RWPE2 (cell line): ENCODE data around the gene PLEKHG1.

Source experiments
- ATAC-seq: fragments of 200-7000 bp; cut with Tn5 transposase; 3 replicates; pipeline ENCODE4 v1.9.1; 2021; ENCODE audit warnings: low read depth
- DNase-seq: peaks from one replicate; pipeline ENCODE4 v3.0.0-alpha.2; 2020; ENCODE audit warnings: low spot score
- H3K27ac ChIP-seq: fragments of 450-650 bp; 2 replicates; pipeline ENCODE4 v1.5.1; 2017; ENCODE audit warnings: mild to moderate bottlenecking; ENCODE audit not compliant: poor library complexity, severe bottlenecking
- H3K27me3 ChIP-seq: fragments of 250-450 bp; sonication (Bioruptor Pico); 2 replicates; pipeline ENCODE4 v1.5.1; 2021; ENCODE audit warnings: mild to moderate bottlenecking, moderate library complexity; ENCODE audit not compliant: insufficient read depth, poor library complexity, severe bottlenecking
- H3K36me3 ChIP-seq: fragments of 250-450 bp; sonication (Bioruptor Pico); 2 replicates; pipeline ENCODE4 v1.5.1; 2020; ENCODE audit warnings: low read depth, mild to moderate bottlenecking, moderate library complexity
- H3K4me1 ChIP-seq: fragments of 250-450 bp; sonication (Bioruptor Pico); 2 replicates; pipeline ENCODE4 v1.5.1; 2021; ENCODE audit warnings: mild to moderate bottlenecking, moderate library complexity; ENCODE audit not compliant: insufficient read depth, poor library complexity, severe bottlenecking
- H3K4me3 ChIP-seq: fragments of 250-450 bp; sonication (Bioruptor Pico); 2 replicates; pipeline ENCODE4 v1.5.1; 2021; ENCODE audit warnings: mild to moderate bottlenecking, moderate library complexity; ENCODE audit not compliant: severe bottlenecking
- H3K9me3 ChIP-seq: fragments of 250-450 bp; sonication (Bioruptor Pico); 2 replicates; pipeline ENCODE4 v1.5.1; 2021; ENCODE audit warnings: mild to moderate bottlenecking, moderate library complexity; ENCODE audit not compliant: severe bottlenecking
- TF ChIP-seq, protein P1 (sequence below): fragments of 450-650 bp; IDR thresholded peaks from one replicate; pipeline ENCODE4 v1.5.1; 2017; ENCODE audit warnings: mild to moderate bottlenecking, moderate library complexity; ENCODE audit not compliant: poor library complexity, severe bottlenecking

PLEKHG1 gene

DNA sequence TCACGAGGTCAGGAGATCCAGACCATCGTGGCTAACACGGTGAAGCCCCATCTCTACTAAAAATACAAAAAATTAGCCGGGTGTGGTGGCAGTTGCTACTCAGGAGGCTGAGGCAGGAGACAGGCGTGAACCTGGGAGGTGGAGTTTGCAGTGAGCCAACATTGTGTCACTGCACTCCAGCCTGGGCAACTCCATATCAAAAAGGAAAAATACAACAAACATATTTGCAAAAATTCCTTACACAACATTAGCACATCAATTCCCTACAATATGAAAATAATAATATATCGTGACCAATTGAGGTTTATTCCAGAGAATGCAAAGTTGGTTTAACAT lies 38.8 kb upstream of the PLEKHG1 start:
- H3K4me3 ChIP-seq = no peak overlapping the region
- H3K9me3 ChIP-seq = peaks cover 1% of the 10 kb centered on the region
- DNase-seq = no peak
- H3K27me3 ChIP-seq = no peaks in the 10 kb centered on the region
- peak; percentile 40; the same call in 1 of the 3 replicates for ATAC-seq
- H3K36me3 ChIP-seq = no peaks in the 10 kb centered on the region
- TF ChIP-seq, protein P1, sequence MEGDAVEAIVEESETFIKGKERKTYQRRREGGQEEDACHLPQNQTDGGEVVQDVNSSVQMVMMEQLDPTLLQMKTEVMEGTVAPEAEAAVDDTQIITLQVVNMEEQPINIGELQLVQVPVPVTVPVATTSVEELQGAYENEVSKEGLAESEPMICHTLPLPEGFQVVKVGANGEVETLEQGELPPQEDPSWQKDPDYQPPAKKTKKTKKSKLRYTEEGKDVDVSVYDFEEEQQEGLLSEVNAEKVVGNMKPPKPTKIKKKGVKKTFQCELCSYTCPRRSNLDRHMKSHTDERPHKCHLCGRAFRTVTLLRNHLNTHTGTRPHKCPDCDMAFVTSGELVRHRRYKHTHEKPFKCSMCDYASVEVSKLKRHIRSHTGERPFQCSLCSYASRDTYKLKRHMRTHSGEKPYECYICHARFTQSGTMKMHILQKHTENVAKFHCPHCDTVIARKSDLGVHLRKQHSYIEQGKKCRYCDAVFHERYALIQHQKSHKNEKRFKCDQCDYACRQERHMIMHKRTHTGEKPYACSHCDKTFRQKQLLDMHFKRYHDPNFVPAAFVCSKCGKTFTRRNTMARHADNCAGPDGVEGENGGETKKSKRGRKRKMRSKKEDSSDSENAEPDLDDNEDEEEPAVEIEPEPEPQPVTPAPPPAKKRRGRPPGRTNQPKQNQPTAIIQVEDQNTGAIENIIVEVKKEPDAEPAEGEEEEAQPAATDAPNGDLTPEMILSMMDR = no peak
- H3K27ac ChIP-seq = no peak overlapping the region
- peaks cover 12% of the 10 kb centered on the region for H3K4me1 ChIP-seq

DNA sequence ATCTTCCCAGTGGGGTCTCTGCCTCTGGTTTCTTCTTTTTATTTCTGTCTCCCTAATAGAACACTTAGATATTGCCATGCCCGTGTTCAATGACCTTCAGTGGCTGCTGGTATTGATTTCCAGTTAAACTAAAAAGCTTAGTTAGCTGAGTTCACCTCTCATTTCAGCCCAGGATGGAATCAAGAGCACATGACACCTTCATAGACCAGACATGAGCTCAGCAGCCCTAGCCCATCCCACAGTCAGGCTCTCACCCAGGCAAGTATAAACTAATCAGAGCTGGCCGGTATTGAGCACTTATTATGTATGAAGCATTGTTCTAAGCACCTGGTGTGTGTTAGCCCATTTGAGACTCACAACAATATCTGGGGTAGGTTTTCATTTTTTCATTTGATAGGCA lies 33.7 kb upstream of the PLEKHG1 start:
- no peaks in the 10 kb centered on the region for H3K9me3 ChIP-seq
- no peak overlapping the region for H3K27ac ChIP-seq
- H3K36me3 ChIP-seq = no peaks in the 10 kb centered on the region
- ATAC-seq (no peak), DNase-seq (no peak)
- H3K4me3 ChIP-seq = no peak overlapping the region
- peaks cover 2% of the 10 kb centered on the region for H3K4me1 ChIP-seq
- TF ChIP-seq, protein P1 = no peak
- no peaks in the 10 kb centered on the region for H3K27me3 ChIP-seq

DNA sequence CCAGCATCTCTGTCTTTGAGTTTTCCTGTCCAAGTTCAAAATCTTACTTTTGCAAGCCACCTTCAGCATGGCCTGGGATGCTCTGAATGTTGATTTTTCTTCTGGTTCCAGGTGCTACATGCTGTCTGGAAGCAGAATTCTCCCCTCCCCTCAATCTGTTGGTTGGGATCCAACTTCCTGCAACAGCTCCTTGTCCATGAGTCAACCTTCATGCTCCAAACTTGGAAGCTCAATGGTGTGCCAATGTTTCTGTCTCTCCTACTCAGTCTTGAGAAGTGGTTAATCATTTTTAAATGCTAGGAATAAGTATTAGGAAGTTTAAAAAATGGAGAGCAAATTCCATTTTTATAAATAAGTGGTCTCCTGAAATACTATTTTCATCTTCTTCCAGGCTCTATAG lies 33.2 kb upstream of the PLEKHG1 start:
- Histone ChIP-seq H3K4me1 (no peaks in the 10 kb centered on the region), H3K27ac (no peak overlapping the region), H3K9me3 (no peaks in the 10 kb centered on the region), H3K4me3 (no peak overlapping the region), H3K36me3 (no peaks in the 10 kb centered on the region), H3K27me3 (no peaks in the 10 kb centered on the region)
- DNase-seq = no peak
- ATAC-seq = no peak
- TF ChIP-seq, protein P1 = no peak

DNA sequence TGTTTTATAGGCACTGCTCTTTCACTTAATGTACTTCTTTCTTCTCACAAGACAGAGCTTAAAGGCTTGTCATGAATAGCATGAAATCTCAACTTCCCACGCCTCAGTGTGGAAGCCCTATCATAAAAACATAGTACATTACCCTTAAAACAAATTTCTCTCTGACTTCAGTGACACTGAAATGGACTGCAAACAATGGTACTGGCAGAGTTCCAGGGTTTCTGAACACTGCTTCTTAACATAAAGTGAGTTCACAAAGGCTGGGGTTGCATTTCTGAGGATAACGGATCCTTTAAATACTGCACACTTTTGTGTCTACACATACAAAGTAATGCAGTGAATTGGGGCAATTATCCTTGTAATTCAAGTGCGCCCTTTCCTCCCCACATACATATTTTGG lies 32.3 kb upstream of the PLEKHG1 start:
- Histone ChIP-seq H3K27me3 (no peaks in the 10 kb centered on the region), H3K9me3 (no peaks in the 10 kb centered on the region), H3K4me1 (no peaks in the 10 kb centered on the region), H3K27ac (no peak overlapping the region), H3K4me3 (no peak overlapping the region), H3K36me3 (no peaks in the 10 kb centered on the region)
- no peak for ATAC-seq
- no peak for DNase-seq
- TF ChIP-seq, protein P1 = no peak

DNA sequence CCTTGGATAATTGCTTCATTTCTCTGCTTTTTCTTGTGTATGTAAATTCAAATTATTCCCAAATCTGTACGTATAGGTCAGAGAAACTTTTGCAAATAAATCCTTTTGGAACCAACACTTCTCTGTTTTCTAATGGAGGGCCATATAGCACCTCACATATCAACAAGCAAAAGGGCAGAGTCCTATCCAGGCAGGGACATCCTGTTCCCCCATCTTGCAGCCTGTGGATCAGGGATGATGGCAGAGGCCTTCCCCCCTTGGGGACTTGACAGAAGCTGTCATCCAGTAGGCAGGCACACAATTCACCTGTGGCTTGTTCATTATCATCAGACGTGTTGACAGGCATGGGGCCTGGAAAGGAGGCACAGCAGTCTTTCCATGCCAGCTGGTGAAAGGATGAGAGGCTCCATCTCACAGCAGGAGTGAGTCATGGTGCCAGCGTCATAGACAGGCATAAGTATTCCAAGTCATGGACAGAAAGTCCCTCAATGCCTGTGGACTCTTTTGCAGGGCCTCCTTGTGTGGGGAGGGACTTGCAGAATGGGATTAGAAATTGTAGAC lies 31.8 kb upstream of the PLEKHG1 start:
- Histone ChIP-seq H3K36me3 (no peaks in the 10 kb centered on the region), H3K27me3 (no peaks in the 10 kb centered on the region), H3K9me3 (no peaks in the 10 kb centered on the region), H3K4me3 (no peak overlapping the region), H3K27ac (no peak overlapping the region), H3K4me1 (no peaks in the 10 kb centered on the region)
- DNase-seq = no peak
- no peak for ATAC-seq
- TF ChIP-seq, protein P1 = no peak
